ENCODE results near the gene LIN7B. TPM values are rescaled to one million over a fixed set of nuclear protein-coding genes. Genes with fewer than 3 reads are reported as not detected.

LIN7B gene
- total and polyA plus RNA-seq, 2 of the 13 experiments (the other 11 are each of a cell fraction or from before 2014, with no cell fraction given) = 5.3 to 7.6 TPM

- TF ChIP-seq ZBTB14 (CRISPR knock-in tag; IDR thresholded peaks at IDR 0.05) = peak; percentile 89
- TF ChIP-seq DMAP1 (CRISPR knock-in tag; IDR thresholded peaks at IDR 0.05) = 0 out of 2 replicates have a peak, but pooled peaks have one; percentile 18
- TF ChIP-seq ZNF207 (IDR thresholded peaks at IDR 0.05; ENCODE audit: borderline replicate concordance) = no peak
- TF ChIP-seq ZFY (CRISPR knock-in tag; IDR thresholded peaks at IDR 0.05) = peak; percentile 68
- TF ChIP-seq CEBPB (IDR thresholded peaks at IDR 0.05; ENCODE audit: borderline replicate concordance, low read depth, low read length) = no peak
- no peak; a peak in 1 of 4 replicates for TF ChIP-seq ATF4 (CRISPR knock-in tag; IDR thresholded peaks at IDR 0.05)
- no peak for TF ChIP-seq RCOR2 (CRISPR knock-in tag; IDR thresholded peaks at IDR 0.05)
- peak; percentile 81 for TF ChIP-seq ZNF788 (CRISPR knock-in tag; IDR thresholded peaks at IDR 0.05; ENCODE audit: borderline replicate concordance)
- TF ChIP-seq ZNF691 (CRISPR knock-in tag; IDR thresholded peaks at IDR 0.05; ENCODE audit: borderline replicate concordance, low read depth) = no peak; the same call in 1 of the 2 replicates
- TF ChIP-seq TARDBP (CRISPR knock-in tag; IDR thresholded peaks at IDR 0.05) = no peak
- TF ChIP-seq IRF9 (CRISPR knock-in tag; IDR thresholded peaks at IDR 0.05; ENCODE audit: borderline replicate concordance) = no peak
- TF ChIP-seq ZSCAN20 (CRISPR knock-in tag; IDR thresholded peaks at IDR 0.05; ENCODE audit: borderline replicate concordance) = no peak
- 0 out of 2 replicates have a peak, but pooled peaks have one; percentile 50 for TF ChIP-seq ZNF318 (CRISPR knock-in tag; IDR thresholded peaks at IDR 0.05)
- no peak for TF ChIP-seq GZF1 (CRISPR knock-in tag; IDR thresholded peaks at IDR 0.05)
- TF ChIP-seq ZFP90 (CRISPR knock-in tag; IDR thresholded peaks at IDR 0.05; ENCODE audit: borderline replicate concordance) = no peak; the same call in 1 of the 2 replicates
- peak; percentile 77 for TF ChIP-seq ZBTB21 (CRISPR knock-in tag; IDR thresholded peaks at IDR 0.05)
These were observed 36.2 kb downstream of the LIN7B start (continued) for GRCh38 chr19:49150106-49150943.

Data from HepG2 (cell line).